GM12878 (cell line): ENCODE data around the gene SIRT7.

Source experiments
- BHLHE40 ChIP-seq, 2 experiments: fragments of 450-650 bp in 1 of 2; IDR thresholded peaks; 2 replicates each; pipeline ENCODE4 v1.6.1; 2011 to 2017; ENCODE audit warnings: low read depth in 2 of 2, borderline replicate concordance in 1 of 2, improper control_type of control experiment in 1 of 2, low read length in 1 of 2, mild to moderate bottlenecking in 1 of 2
- ESRRA ChIP-seq: IDR thresholded peaks from 2 replicates; pipeline ENCODE4 v1.6.1; 2012; ENCODE audit warnings: mild to moderate bottlenecking, low read length, improper control_type of control experiment
- JUND ChIP-seq: IDR thresholded peaks from 2 replicates; pipeline ENCODE4 v1.6.1; 2012; ENCODE audit warnings: low read depth, mild to moderate bottlenecking, low read length, improper control_type of control experiment, moderate library complexity
- MYC ChIP-seq: IDR thresholded peaks from 2 replicates; pipeline ENCODE4 v1.6.1; 2011; ENCODE audit warnings: mild to moderate bottlenecking, low read length, moderate library complexity, inconsistent platforms; ENCODE audit not compliant: insufficient read depth, insufficient replicate concordance, insufficient read length, severe bottlenecking
- TAF1 ChIP-seq: IDR thresholded peaks from 2 replicates; pipeline ENCODE4 v1.6.1; 2011; ENCODE audit warnings: mild to moderate bottlenecking, low read depth, low read length, borderline replicate concordance
- TCF12 ChIP-seq: IDR thresholded peaks from 2 replicates; pipeline ENCODE4 v1.6.1; 2011; ENCODE audit warnings: low read depth, mild to moderate bottlenecking, low read length
- ZNF274 ChIP-seq: IDR thresholded peaks from one replicate; pipeline ENCODE4 v1.8.0; 2011; ENCODE audit not compliant: insufficient read length, insufficient read depth
- TF ChIP-seq, protein P1 (sequence below), 3 experiments: IDR thresholded peaks in 2 of 3; conservative IDR thresholded peaks in 1 of 3; 2 replicates each; pipeline ENCODE4 v1.5.1; 2011; ENCODE audit warnings: low read depth in 3 of 3, low read length in 3 of 3, mild to moderate bottlenecking in 3 of 3, control low read depth in 2 of 3, moderate library complexity in 2 of 3, inconsistent platforms in 1 of 3, mixed read lengths in 1 of 3; ENCODE audit not compliant: control insufficient read depth in 2 of 3, insufficient read depth in 1 of 3; ENCODE audit errors: extremely low read depth in 1 of 3
- TF ChIP-seq, protein P2 (sequence below): IDR thresholded peaks from 2 replicates; pipeline ENCODE4 v1.6.1; 2012; ENCODE audit warnings: low read depth, low read length, improper control_type of control experiment

DNA sequence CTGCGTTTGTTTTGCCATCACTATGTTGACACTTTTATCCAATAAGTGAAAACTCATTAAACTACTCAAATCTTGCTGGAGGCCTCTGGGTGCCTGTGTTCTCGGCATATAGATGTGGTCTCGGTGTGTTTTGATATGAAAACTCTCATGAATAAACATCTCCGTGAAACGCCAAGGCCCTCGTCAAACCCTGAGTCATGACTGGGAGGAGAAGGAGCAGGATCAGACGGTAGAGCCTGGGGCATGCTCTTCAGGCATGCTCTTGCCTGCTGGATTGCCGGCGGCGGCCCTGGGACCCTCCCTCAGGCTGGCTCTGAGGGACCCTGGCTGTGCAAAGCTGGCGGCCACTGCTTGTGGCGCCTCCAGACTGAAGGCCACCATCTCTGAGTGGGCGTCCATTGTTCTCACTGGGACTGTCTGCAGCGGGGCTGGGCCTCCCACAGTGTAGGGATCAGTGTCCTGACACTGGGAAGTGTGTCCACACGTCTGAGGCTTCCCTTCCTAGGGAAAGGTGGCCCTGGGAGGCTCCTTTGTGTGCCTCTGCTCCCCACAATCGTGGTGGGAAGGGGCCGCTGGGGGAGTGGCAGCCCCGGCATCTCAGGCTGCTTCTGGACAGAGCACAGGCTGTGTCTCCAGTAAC, 17.7 kb downstream of the SIRT7 start:
- TF ChIP-seq TAF1 (no peak), ZNF274 (no peak), JUND (no peak), ESRRA (no peak), BHLHE40 (IDR thresholded peaks at IDR 0.05; ENCODE audit: borderline replicate concordance in 1 of 2, low read depth in 2 of 2, low read length in 1 of 2) (no peak), MYC (no peak), TCF12 (no peak)
- TF ChIP-seq, protein P1, sequence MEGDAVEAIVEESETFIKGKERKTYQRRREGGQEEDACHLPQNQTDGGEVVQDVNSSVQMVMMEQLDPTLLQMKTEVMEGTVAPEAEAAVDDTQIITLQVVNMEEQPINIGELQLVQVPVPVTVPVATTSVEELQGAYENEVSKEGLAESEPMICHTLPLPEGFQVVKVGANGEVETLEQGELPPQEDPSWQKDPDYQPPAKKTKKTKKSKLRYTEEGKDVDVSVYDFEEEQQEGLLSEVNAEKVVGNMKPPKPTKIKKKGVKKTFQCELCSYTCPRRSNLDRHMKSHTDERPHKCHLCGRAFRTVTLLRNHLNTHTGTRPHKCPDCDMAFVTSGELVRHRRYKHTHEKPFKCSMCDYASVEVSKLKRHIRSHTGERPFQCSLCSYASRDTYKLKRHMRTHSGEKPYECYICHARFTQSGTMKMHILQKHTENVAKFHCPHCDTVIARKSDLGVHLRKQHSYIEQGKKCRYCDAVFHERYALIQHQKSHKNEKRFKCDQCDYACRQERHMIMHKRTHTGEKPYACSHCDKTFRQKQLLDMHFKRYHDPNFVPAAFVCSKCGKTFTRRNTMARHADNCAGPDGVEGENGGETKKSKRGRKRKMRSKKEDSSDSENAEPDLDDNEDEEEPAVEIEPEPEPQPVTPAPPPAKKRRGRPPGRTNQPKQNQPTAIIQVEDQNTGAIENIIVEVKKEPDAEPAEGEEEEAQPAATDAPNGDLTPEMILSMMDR (IDR thresholded peaks at IDR 0.05 in 2 of 3, conservative IDR thresholded peaks at IDR 0.05 in 1 of 3; ENCODE audit: control insufficient read depth in 2 of 3, extremely low read depth in 1 of 3, insufficient read depth in 1 of 3, low read depth in 3 of 3, low read length in 3 of 3), result no peak
- TF ChIP-seq, protein P2, sequence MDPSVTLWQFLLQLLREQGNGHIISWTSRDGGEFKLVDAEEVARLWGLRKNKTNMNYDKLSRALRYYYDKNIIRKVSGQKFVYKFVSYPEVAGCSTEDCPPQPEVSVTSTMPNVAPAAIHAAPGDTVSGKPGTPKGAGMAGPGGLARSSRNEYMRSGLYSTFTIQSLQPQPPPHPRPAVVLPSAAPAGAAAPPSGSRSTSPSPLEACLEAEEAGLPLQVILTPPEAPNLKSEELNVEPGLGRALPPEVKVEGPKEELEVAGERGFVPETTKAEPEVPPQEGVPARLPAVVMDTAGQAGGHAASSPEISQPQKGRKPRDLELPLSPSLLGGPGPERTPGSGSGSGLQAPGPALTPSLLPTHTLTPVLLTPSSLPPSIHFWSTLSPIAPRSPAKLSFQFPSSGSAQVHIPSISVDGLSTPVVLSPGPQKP, result no peak
